C4-2B (cell line): ENCODE results near the gene PRDX5.

ENCODE experiments used
- ZFX ChIP-seq: fragments of 450-650 bp; IDR thresholded peaks from 2 replicates; pipeline ENCODE4 v1.6.1; 2017
- TF ChIP-seq, protein P1 (sequence below): fragments of 450-650 bp; conservative IDR thresholded peaks from 2 replicates; pipeline ENCODE4 v1.5.1; 2017; ENCODE audit warnings: mild to moderate bottlenecking

- TF ChIP-seq, protein P1, sequence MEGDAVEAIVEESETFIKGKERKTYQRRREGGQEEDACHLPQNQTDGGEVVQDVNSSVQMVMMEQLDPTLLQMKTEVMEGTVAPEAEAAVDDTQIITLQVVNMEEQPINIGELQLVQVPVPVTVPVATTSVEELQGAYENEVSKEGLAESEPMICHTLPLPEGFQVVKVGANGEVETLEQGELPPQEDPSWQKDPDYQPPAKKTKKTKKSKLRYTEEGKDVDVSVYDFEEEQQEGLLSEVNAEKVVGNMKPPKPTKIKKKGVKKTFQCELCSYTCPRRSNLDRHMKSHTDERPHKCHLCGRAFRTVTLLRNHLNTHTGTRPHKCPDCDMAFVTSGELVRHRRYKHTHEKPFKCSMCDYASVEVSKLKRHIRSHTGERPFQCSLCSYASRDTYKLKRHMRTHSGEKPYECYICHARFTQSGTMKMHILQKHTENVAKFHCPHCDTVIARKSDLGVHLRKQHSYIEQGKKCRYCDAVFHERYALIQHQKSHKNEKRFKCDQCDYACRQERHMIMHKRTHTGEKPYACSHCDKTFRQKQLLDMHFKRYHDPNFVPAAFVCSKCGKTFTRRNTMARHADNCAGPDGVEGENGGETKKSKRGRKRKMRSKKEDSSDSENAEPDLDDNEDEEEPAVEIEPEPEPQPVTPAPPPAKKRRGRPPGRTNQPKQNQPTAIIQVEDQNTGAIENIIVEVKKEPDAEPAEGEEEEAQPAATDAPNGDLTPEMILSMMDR = no peak
- no peak for TF ChIP-seq ZFX
These were observed 7.0 kb downstream of the PRDX5 start for GRCh38 chr11:64324692-64325469.
